HG03558 (cell line): ENCODE results near the gene FBN1.

Experiments used
- ATAC-seq: cut with Tn5 transposase; IDR thresholded peaks from one replicate; pipeline ENCODE4 v1.9.1; 2021; ENCODE audit warnings: moderate number of reproducible peaks; ENCODE audit not compliant: unreplicated experiment; ENCODE audit errors: extremely low read depth

Gene FBN1

GRCh38 chr15:48560321-48561051 lies 85.0 kb downstream of the FBN1 start:
- no peak for ATAC-seq

- no peak for ATAC-seq
These were observed 86.2 kb downstream of the FBN1 start for GRCh38 chr15:48559285-48559684.

- ATAC-seq: no peak
These were observed 87.3 kb downstream of the FBN1 start for GRCh38 chr15:48558226-48558625.

GRCh38 chr15:48557335-48557734 lies 88.2 kb downstream of the FBN1 start:
- no peak for ATAC-seq

- ATAC-seq: no peak
These were observed 89.2 kb downstream of the FBN1 start for GRCh38 chr15:48556159-48556897.

GRCh38 chr15:48555241-48555881 lies 90.1 kb downstream of the FBN1 start:
- ATAC-seq: no peak

GRCh38 chr15:48554112-48554511 lies 91.4 kb downstream of the FBN1 start:
- no peak for ATAC-seq

GRCh38 chr15:48553559-48553958 lies 92.0 kb downstream of the FBN1 start:
- no peak for ATAC-seq

GRCh38 chr15:48550822-48551525 lies 94.5 kb downstream of the FBN1 start:
- no peak for ATAC-seq

GRCh38 chr15:48548455-48548854 lies 97.1 kb downstream of the FBN1 start:
- no peak for ATAC-seq

- ATAC-seq: no peak
These were observed 98.2 kb downstream of the FBN1 start for GRCh38 chr15:48547286-48547685.

GRCh38 chr15:48546296-48546695 lies 99.2 kb downstream of the FBN1 start:
- ATAC-seq: no peak

GRCh38 chr15:48544778-48545177 lies 100.7 kb downstream of the FBN1 start:
- no peak for ATAC-seq

- ATAC-seq: no peak
These were observed 103.9 kb downstream of the FBN1 start for GRCh38 chr15:48541341-48542278.

- ATAC-seq: no peak
These were observed 104.8 kb downstream of the FBN1 start for GRCh38 chr15:48540756-48541155.

GRCh38 chr15:48538941-48539340 lies 106.6 kb downstream of the FBN1 start:
- no peak for ATAC-seq

- no peak for ATAC-seq
These were observed 108.0 kb downstream of the FBN1 start for GRCh38 chr15:48537271-48538113.

GRCh38 chr15:48536681-48537091 lies 108.8 kb downstream of the FBN1 start:
- ATAC-seq: no peak

GRCh38 chr15:48533982-48534381 lies 111.5 kb downstream of the FBN1 start:
- no peak for ATAC-seq
